Brain microvascular endothelial cell (primary cell): Measurements from ENCODE around the gene LGALS9.
A peak's percentile ranks its signal among the peaks of the same experiment; 100 is the strongest.

Experiments
- DNase-seq: peaks from one replicate; pipeline ENCODE4 v3.0.0-alpha.2; 2020
- H3K27ac ChIP-seq: fragments of 250-450 bp; sonication (Bioruptor Pico); 2 replicates; pipeline ENCODE4 v1.5.1; 2020; ENCODE audit warnings: mild to moderate bottlenecking, moderate library complexity
- H3K27me3 ChIP-seq: fragments of 250-450 bp; sonication (Bioruptor Pico); replicated peaks from 2 replicates; pipeline ENCODE4 v1.5.1; 2020; ENCODE audit warnings: mild to moderate bottlenecking
- H3K36me3 ChIP-seq: fragments of 250-450 bp; sonication (Bioruptor Pico); replicated peaks from 2 replicates; pipeline ENCODE4 v1.5.1; 2020; ENCODE audit warnings: mild to moderate bottlenecking
- H3K4me3 ChIP-seq: 2 replicates; pipeline ENCODE4 v1.5.1; 2011; ENCODE audit warnings: low read depth, mild to moderate bottlenecking, control low read depth, low read length, moderate library complexity
- in situ Hi-C: cut with HindIII; loops from 2 replicates; pipeline ENCODE4 v1.10.0; 2017; ENCODE audit warnings: low sequenced_read_pairs, low pct_ligation_motif_present
- TF ChIP-seq, protein P1 (sequence below): IDR thresholded peaks from 2 replicates; pipeline ENCODE4 v1.5.1; 2011; ENCODE audit warnings: low read depth, mild to moderate bottlenecking, moderate library complexity, low read length, control low read depth, inconsistent platforms; ENCODE audit errors: missing control alignments

LGALS9 gene

DNA sequence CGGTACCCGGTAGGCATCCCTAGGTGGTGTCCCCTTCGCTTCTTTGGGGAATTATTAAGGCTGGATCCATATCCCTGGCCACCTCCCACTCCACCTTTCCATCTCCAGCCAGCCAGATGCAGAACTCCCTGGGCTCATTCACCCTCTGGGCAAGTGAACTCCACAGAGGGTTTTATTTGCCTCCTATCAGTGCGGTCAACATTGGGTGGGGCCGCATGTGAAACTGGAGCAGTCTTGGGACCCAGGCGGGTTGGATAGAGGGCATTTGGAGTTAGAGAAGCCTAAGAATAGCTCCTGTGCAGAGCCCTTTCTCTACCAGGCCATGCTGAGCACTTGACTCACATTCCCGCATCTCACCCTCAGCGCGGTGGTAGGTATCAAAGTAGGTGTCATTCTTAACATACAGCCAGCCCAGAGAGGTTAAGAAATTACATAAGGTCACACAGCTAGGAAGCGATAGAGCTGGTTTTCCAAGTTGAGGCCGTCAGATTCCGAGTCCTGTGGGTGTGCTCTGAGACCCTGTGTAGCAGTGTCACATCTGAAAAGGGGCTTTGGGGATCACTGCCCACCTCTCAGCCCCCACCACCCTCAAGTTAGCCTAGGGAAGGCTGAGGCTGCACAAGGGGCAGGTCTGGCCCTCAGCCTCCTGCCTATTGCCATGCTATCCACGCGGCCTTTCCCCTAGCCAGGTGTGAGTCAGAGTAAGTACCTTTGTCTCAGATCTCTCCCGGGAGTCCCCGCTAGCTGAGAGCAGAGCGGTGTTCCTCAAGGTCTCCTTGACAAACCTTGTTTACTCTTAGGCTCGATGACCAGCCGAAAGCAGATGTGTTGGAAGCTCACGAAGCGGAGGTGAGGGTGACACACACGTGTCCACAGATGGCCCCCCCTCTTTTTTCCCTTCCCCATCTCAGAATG, 26.9 kb upstream of the LGALS9 start:
- H3K27me3 ChIP-seq: no peaks in the 10 kb centered on the region
- DNase-seq: no peak
- H3K4me3 ChIP-seq: no peak overlapping the region
- no peak overlapping the region for H3K27ac ChIP-seq
- in situ Hi-C loops: no loop called here
- TF ChIP-seq, protein P1, sequence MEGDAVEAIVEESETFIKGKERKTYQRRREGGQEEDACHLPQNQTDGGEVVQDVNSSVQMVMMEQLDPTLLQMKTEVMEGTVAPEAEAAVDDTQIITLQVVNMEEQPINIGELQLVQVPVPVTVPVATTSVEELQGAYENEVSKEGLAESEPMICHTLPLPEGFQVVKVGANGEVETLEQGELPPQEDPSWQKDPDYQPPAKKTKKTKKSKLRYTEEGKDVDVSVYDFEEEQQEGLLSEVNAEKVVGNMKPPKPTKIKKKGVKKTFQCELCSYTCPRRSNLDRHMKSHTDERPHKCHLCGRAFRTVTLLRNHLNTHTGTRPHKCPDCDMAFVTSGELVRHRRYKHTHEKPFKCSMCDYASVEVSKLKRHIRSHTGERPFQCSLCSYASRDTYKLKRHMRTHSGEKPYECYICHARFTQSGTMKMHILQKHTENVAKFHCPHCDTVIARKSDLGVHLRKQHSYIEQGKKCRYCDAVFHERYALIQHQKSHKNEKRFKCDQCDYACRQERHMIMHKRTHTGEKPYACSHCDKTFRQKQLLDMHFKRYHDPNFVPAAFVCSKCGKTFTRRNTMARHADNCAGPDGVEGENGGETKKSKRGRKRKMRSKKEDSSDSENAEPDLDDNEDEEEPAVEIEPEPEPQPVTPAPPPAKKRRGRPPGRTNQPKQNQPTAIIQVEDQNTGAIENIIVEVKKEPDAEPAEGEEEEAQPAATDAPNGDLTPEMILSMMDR: no peak
- peaks cover 59% of the 10 kb centered on the region for H3K36me3 ChIP-seq

DNA sequence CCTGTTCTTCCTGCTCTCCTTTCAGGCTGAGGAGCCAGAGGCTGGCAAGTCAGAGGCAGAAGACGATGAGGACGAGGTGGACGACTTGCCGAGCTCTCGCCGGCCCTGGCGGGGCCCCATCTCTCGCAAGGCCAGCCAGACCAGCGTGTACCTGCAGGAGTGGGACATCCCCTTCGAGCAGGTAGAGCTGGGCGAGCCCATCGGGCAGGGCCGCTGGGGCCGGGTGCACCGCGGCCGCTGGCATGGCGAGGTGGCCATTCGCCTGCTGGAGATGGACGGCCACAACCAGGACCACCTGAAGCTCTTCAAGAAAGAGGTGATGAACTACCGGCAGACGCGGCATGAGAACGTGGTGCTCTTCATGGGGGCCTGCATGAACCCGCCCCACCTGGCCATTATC, 25.6 kb upstream of the LGALS9 start:
- H3K36me3 ChIP-seq: peaks cover 70% of the 10 kb centered on the region
- in situ Hi-C loops: no loop called here
- no peak for DNase-seq
- no peak overlapping the region for H3K27ac ChIP-seq
- H3K27me3 ChIP-seq: no peaks in the 10 kb centered on the region
- H3K4me3 ChIP-seq: no peak overlapping the region
- TF ChIP-seq, protein P1: no peak

DNA sequence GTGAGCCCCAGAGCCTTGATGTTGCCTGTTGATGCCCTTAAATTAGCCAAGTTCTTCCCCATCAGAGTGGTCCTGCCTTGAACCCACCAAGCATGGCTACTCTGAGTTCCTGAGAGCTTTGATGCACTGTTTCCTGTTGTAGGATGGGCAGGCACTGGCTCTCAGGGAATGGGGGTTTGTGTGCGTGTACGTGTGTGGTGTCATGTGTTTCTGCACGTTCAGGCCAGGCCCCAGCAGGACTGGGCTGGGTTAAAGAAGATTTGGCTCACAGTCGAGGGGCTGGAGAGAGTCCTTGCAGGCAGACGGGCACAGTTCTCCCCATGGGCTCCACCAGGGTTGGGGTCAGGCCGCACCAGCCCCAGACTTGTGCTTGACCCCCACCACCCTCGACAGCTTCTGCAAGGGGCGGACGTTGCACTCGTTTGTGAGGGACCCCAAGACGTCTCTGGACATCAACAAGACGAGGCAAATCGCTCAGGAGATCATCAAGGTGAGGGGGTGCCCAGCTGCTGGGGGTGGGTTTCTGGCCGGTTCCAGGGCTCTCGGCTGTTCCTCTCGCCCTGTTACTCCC, 23.4 kb upstream of the LGALS9 start:
- H3K36me3 ChIP-seq: peaks cover 68% of the 10 kb centered on the region
- H3K27me3 ChIP-seq: no peaks in the 10 kb centered on the region
- H3K27ac ChIP-seq: no peak overlapping the region
- in situ Hi-C loops: no loop called here
- no peak overlapping the region for H3K4me3 ChIP-seq
- TF ChIP-seq, protein P1: no peak
- DNase-seq: no peak

DNA sequence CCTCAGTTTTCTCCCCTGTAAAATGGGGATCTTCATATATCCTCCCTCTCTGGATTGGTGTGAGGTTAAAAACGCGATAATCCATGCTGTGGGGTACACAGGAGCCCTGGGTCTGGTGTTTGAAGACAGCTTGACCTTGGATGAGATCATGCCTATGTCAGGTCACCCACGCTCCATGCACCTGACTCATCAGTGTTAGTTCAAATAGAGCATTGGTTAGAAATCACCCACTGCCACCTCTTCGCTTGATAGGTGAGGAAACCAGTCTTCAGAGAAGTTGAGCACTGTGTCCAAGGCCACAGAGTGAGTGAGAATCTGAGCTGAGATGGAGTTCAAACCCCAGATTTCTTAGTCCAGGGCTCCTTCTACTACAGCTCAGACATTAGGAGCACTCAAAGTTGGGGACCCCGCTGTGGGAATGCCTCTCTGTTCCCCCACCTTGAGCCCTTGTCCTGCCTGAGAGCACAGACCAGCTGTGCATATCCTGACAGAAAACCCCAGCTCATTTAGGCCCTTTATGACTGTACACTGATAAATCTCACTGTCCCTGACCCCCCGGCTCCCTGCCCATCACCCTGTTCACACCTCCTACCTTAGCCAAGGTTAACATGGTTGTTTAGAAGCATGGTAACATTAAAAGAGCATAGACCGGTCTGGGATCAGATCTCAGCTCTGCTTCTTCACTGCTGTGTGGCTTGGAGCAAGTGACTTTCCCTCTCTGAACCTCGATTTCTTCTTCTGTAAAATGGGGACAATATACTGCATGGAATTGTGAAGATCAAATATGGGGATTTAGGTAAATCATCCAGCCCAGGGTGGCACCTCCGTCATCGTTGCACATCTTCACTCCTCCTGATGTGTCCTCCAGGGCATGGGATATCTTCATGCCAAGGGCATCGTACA, 22.4 kb upstream of the LGALS9 start:
- Histone ChIP-seq H3K4me3 (no peak overlapping the region), H3K36me3 (peaks cover 73% of the 10 kb centered on the region), H3K27me3 (no peaks in the 10 kb centered on the region), H3K27ac (no peak overlapping the region)
- DNase-seq: no peak
- in situ Hi-C loops: no loop called here
- TF ChIP-seq, protein P1: no peak

DNA sequence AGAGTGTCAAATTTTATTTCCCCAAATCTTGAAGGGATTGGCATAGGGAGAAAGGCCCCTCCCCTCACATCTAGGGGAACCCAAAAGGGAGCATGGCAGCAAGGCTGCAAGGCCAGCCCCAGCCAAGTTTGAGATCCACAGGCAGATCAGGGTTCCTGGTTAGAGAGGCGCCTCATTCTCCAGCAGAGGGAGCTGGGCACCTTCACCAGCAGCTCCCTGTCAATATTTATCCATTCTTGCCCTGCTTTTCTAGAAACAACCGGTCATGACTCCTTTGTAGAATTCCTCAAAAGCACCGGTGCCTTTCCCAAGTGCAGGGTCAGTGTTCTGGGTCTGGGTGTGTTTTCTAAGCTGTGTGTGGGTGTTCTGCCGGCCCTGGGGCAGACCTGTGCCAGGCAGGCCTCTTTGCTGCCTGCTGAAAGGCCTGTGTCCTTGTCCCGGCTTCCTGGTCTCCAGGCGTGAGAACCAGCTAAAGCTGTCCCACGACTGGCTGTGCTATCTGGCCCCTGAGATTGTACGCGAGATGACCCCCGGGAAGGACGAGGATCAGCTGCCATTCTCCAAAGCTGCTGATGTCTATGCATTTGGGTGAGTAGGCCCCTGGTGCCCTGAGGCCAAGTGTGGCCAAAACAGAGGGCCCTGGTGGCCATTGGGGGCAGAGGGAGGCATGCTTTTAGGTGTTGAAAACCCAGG, 21.2 kb upstream of the LGALS9 start:
- no peaks in the 10 kb centered on the region for H3K27me3 ChIP-seq
- no peak overlapping the region for H3K27ac ChIP-seq
- in situ Hi-C loops: no loop called here
- DNase-seq: no peak
- peaks cover 65% of the 10 kb centered on the region for H3K36me3 ChIP-seq
- no peak overlapping the region for H3K4me3 ChIP-seq
- TF ChIP-seq, protein P1: peak; percentile 74
